HepG2 (cell line): Measurements from ENCODE around the gene TULP3. TPM values are rescaled to one million over a fixed set of nuclear protein-coding genes. Genes with fewer than 3 reads are reported as not detected.

Experiments used
- AHDC1 ChIP-seq: sonication (generic); formaldehyde crosslinking; IDR thresholded peaks from 2 replicates; pipeline ENCODE4 v1.5.1; 2020; ENCODE audit warnings: mild to moderate bottlenecking, missing genetic modification reagents, borderline replicate concordance
- BHLHE40 ChIP-seq: IDR thresholded peaks from 2 replicates; pipeline ENCODE4 v1.6.1; 2011; ENCODE audit warnings: low read length, improper control_type of control experiment
- CCAR2 ChIP-seq: fragments of 200-400 bp; formaldehyde crosslinking; optimal IDR thresholded peaks from 2 replicates; pipeline ENCODE3; 2018; ENCODE audit warnings: low read depth, mild to moderate bottlenecking, low read length, moderate library complexity
- CENPBD1 ChIP-seq: sonication (generic); formaldehyde crosslinking; IDR thresholded peaks from 2 replicates; pipeline ENCODE4 v1.8.0; 2022; ENCODE audit warnings: missing genetic modification reagents, low read depth, mild to moderate bottlenecking, borderline replicate concordance
- GATA4 ChIP-seq: sonication (generic); IDR thresholded peaks from 2 replicates; pipeline ENCODE4 v1.6.1; 2016; ENCODE audit warnings: antibody characterized with exemption, low read depth, borderline replicate concordance
- GLI4 ChIP-seq: sonication (generic); formaldehyde crosslinking; IDR thresholded peaks from 2 replicates; pipeline ENCODE4 v1.5.1; 2020; ENCODE audit warnings: missing genetic modification reagents, mild to moderate bottlenecking, moderate library complexity, borderline replicate concordance
- IRX3 ChIP-seq: sonication (generic); formaldehyde crosslinking; IDR thresholded peaks from 2 replicates; pipeline ENCODE4 v1.8.1; 2023; ENCODE audit warnings: mild to moderate bottlenecking, low read depth, missing genetic modification reagents, borderline replicate concordance
- JUND ChIP-seq: sonication (generic); formaldehyde crosslinking; IDR thresholded peaks from 2 replicates; pipeline ENCODE4 v1.8.0; 2022; ENCODE audit warnings: mild to moderate bottlenecking, missing genetic modification reagents
- POLR2AphosphoS5 ChIP-seq: IDR thresholded peaks from 2 replicates; pipeline ENCODE4 v1.6.1; 2012; ENCODE audit warnings: low read depth, low read length
- YY1 ChIP-seq: IDR thresholded peaks from 2 replicates; pipeline ENCODE4 v1.6.1; 2011; ENCODE audit warnings: low read length, low read depth, moderate library complexity, mild to moderate bottlenecking; ENCODE audit not compliant: insufficient read depth, insufficient replicate concordance
- ZBTB39 ChIP-seq: sonication (generic); formaldehyde crosslinking; IDR thresholded peaks from 2 replicates; pipeline ENCODE4 v1.5.0; 2020; ENCODE audit warnings: missing genetic modification reagents
- ZFP91 ChIP-seq: sonication (generic); formaldehyde crosslinking; IDR thresholded peaks from 2 replicates; pipeline ENCODE4 v1.9.0; 2022; ENCODE audit warnings: missing genetic modification reagents, mild to moderate bottlenecking, borderline replicate concordance
- ZMAT5 ChIP-seq: sonication (generic); formaldehyde crosslinking; IDR thresholded peaks from 2 replicates; pipeline ENCODE4 v1.5.0; 2020; ENCODE audit warnings: mild to moderate bottlenecking, low read depth, missing genetic modification reagents, borderline replicate concordance
- ZNF34 ChIP-seq: sonication (generic); formaldehyde crosslinking; IDR thresholded peaks from 2 replicates; pipeline ENCODE4 v1.4.0; 2020; ENCODE audit warnings: mild to moderate bottlenecking, missing genetic modification reagents, borderline replicate concordance
- ZNF557 ChIP-seq: sonication (generic); formaldehyde crosslinking; IDR thresholded peaks from 2 replicates; pipeline ENCODE4 v1.4.0; 2020; ENCODE audit warnings: missing genetic modification reagents
- ZNF598 ChIP-seq: sonication (generic); formaldehyde crosslinking; IDR thresholded peaks from 2 replicates; pipeline ENCODE4 v1.5.1; 2020; ENCODE audit warnings: mild to moderate bottlenecking, missing genetic modification reagents, borderline replicate concordance
- ZUFSP ChIP-seq: sonication (generic); formaldehyde crosslinking; IDR thresholded peaks from 2 replicates; pipeline ENCODE4 v1.9.0; 2021; ENCODE audit warnings: missing genetic modification reagents, mild to moderate bottlenecking, borderline replicate concordance
- polyA plus RNA-seq, 8 experiments: library from polyadenylated mRNA; depleted of rRNA in 3 of 8; stranded (reverse) in 7 of 8; unstranded in 1 of 8; fragments of >200 nt; fragmentation: Illumina TruSeq in 4 of 8; extraction: Trizol in 4 of 8; gene quantifications; 2 replicates each; pipeline versions ENCODE4 v1.2.1 to v1.2.3, GENCODE V29; 2011 to 2016; ENCODE audit warnings: low read depth in 4 of 8, missing spikeins in 1 of 8, mixed read lengths in 1 of 8; ENCODE audit not compliant: insufficient read depth in 1 of 8
- total RNA-seq, 5 experiments: library from RNA; depleted of rRNA; stranded (reverse); fragments of >200 nt; fragmentation: Illumina TruSeq; extraction: Trizol; gene quantifications; 2 replicates each; pipeline ENCODE4 v1.2.3, GENCODE V29; 2016; ENCODE audit warnings: low read depth in 1 of 5

TULP3 gene
- total and polyA plus RNA-seq, 2 of the 13 experiments (the other 11 are each of a cell fraction or from before 2014, with no cell fraction given): 11.2 to 13.2 TPM

- TF ChIP-seq CENPBD1 (CRISPR knock-in tag) (no peak), GLI4 (CRISPR knock-in tag) (no peak), POLR2AphosphoS5 (no peak), ZUFSP (CRISPR knock-in tag) (no peak), YY1 (no peak), ZNF598 (CRISPR knock-in tag) (no peak), ZNF557 (CRISPR knock-in tag) (no peak), GATA4 (no peak), BHLHE40 (no peak), CCAR2 (no peak), ZNF34 (CRISPR knock-in tag) (no peak), IRX3 (CRISPR knock-in tag) (no peak), ZFP91 (CRISPR knock-in tag) (no peak), AHDC1 (CRISPR knock-in tag) (no peak), JUND (CRISPR knock-in tag) (no peak), ZBTB39 (CRISPR knock-in tag) (no peak), ZMAT5 (no peak)
Measured at GRCh38 chr12:2876431-2877046, 14.2 kb upstream of the TULP3 start (continued).
